ENCODE data around the gene MCM3. TPM values are rescaled to one million over a fixed set of nuclear protein-coding genes. Genes with fewer than 3 reads are reported as not detected.

MCM3 gene
- total RNA-seq, 1 experiment from 2014 or later, result 191 TPM

GRCh38 chr6:52330470-52330869 is 45.9 kb upstream of the MCM3 start:
- H3K79me2 ChIP-seq (ENCODE audit: insufficient read depth, low read length), result no peaks in the 10 kb centered on the region
- BruUV-seq (replicated peaks), result no TSS peak
- H3K27ac ChIP-seq (ENCODE audit: low read depth, low read length), result no peak overlapping the region
- no peak overlapping the region for H2AFZ ChIP-seq (ENCODE audit: low read depth, low read length, poor library complexity, severe bottlenecking)
- no peaks in the 10 kb centered on the region for H4K20me1 ChIP-seq (ENCODE audit: insufficient read depth)
- no peaks in the 10 kb centered on the region for H3K36me3 ChIP-seq (ENCODE audit: control insufficient read depth in 1 of 2, insufficient read depth in 2 of 2, low read length in 2 of 2)
- no peak overlapping the region for H3K4me2 ChIP-seq (ENCODE audit: low read length)
- DNase-seq (ENCODE audit: low read depth, low spot score) (no peak), ATAC-seq (no peak)
- H3K4me1 ChIP-seq (ENCODE audit: control insufficient read depth in 1 of 2, insufficient read depth in 2 of 2, low read length in 2 of 2), result peaks cover 0 to 8% of the 10 kb centered on the region in 2 experiments; a peak in 2 of 4 replicates
- no peak overlapping the region for H3K4me3 ChIP-seq (replicated peaks in 1 of 2; ENCODE audit: low read depth in 1 of 2, low read length in 2 of 2)
- POLR2A ChIA-PET, result no interaction called here
- no peaks in the 10 kb centered on the region for H3K9me3 ChIP-seq (ENCODE audit: control insufficient read depth in 1 of 2, insufficient read depth in 1 of 2, low read depth in 1 of 2, low read length in 2 of 2)
- intact Hi-C loops (cut with micrococcal nuclease), result no loop called here
- no peak overlapping the region for H3K9ac ChIP-seq (ENCODE audit: low read length)
- TF ChIP-seq TCF7L2 (IDR thresholded peaks at IDR 0.05; ENCODE audit: borderline replicate concordance, extremely low read depth, insufficient read depth, insufficient read length) (no peak), POLR2A (IDR thresholded peaks at IDR 0.05; ENCODE audit: borderline replicate concordance, extremely low read depth, insufficient read depth, insufficient read length) (no peak), JUND (IDR thresholded peaks at IDR 0.05) (no peak), ZBTB33 (IDR thresholded peaks at IDR 0.05; ENCODE audit: extremely low read depth, insufficient replicate concordance, low read length) (no peak), REST (IDR thresholded peaks at IDR 0.05; ENCODE audit: low read depth) (no peak), ZFX (IDR thresholded peaks at IDR 0.05) (no peak), FOSL1 (IDR thresholded peaks at IDR 0.05; ENCODE audit: low read depth) (no peak), YY1 (IDR thresholded peaks at IDR 0.05; ENCODE audit: extremely low read depth, insufficient replicate concordance, low read depth, low read length) (no peak), ELF1 (IDR thresholded peaks at IDR 0.05; ENCODE audit: borderline replicate concordance, low read depth) (no peak), SP1 (IDR thresholded peaks at IDR 0.05; ENCODE audit: low read depth) (no peak)
- RAD21 ChIA-PET (ENCODE audit: low non-redundant PET in 1 of 2, low total read pairs in 2 of 2, uncharacterized antibody in 2 of 2, unreplicated experiment in 2 of 2), result no interaction called here
- no peaks in the 10 kb centered on the region for H3K9me2 ChIP-seq (ENCODE audit: insufficient read depth)
- CTCF ChIA-PET, result no interaction called here
- no peaks in the 10 kb centered on the region for H3K27me3 ChIP-seq (ENCODE audit: insufficient read depth, low read length)
